ENCODE data around the gene NETO2. TPM values are rescaled to one million over a fixed set of nuclear protein-coding genes. Genes with fewer than 3 reads are reported as not detected.

The NETO2 gene
- polyA plus RNA-seq, 1 donor, result 2.6 TPM

- no CpG with 5 or more reads among the region's 8 CpGs for WGBS (ENCODE audit: insufficient coverage, low lambda C conversion rate)
- Histone ChIP-seq H3K27me3 (ENCODE audit: control insufficient read depth, insufficient read depth, low read length) (no peaks in the 10 kb centered on the region), H3K4me3 (ENCODE audit: low read length) (no peak overlapping the region), H3K9me3 (ENCODE audit: control insufficient read depth, low read depth, low read length) (no peaks in the 10 kb centered on the region), H3K27ac (ENCODE audit: low read length) (no peak overlapping the region), H3K36me3 (ENCODE audit: control insufficient read depth, insufficient read depth, low read length) (no peaks in the 10 kb centered on the region), H3K4me1 (ENCODE audit: control insufficient read depth, insufficient read depth, low read length) (no peaks in the 10 kb centered on the region)
- no peak for DNase-seq
These were observed 96.8 kb downstream of the NETO2 start for GRCh38 chr16:47046726-47047523.

DNA sequence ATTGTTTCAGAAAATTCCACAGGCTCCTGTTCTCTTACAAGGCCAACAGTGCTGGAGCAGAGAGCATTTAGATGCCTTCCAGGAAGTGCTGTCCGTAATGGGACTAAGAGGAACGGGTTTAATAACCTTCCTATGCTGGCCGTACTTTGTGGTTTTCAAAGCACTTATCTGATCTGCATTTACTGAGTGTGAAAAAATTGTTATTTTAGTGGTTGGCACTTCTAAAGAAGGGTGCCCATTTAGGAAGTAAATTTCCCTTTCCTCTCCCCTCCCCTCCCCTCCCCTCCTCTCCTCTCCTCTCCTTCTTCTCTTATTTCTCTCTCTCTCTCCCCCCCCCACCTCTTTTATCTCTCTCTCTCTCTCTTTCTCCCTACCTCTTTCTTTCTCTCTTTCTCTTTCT is 98.3 kb downstream of the NETO2 start:
- Histone ChIP-seq H3K4me1 (ENCODE audit: control insufficient read depth, insufficient read depth, low read length) (no peaks in the 10 kb centered on the region), H3K9me3 (ENCODE audit: control insufficient read depth, low read depth, low read length) (no peaks in the 10 kb centered on the region), H3K27me3 (ENCODE audit: control insufficient read depth, insufficient read depth, low read length) (no peaks in the 10 kb centered on the region), H3K27ac (ENCODE audit: low read length) (no peak overlapping the region), H3K36me3 (ENCODE audit: control insufficient read depth, insufficient read depth, low read length) (no peaks in the 10 kb centered on the region), H3K4me3 (ENCODE audit: low read length) (no peak overlapping the region)
- no CpG with 5 or more reads among the region's 3 CpGs for WGBS (ENCODE audit: insufficient coverage, low lambda C conversion rate)
- DNase-seq, result no peak

DNA sequence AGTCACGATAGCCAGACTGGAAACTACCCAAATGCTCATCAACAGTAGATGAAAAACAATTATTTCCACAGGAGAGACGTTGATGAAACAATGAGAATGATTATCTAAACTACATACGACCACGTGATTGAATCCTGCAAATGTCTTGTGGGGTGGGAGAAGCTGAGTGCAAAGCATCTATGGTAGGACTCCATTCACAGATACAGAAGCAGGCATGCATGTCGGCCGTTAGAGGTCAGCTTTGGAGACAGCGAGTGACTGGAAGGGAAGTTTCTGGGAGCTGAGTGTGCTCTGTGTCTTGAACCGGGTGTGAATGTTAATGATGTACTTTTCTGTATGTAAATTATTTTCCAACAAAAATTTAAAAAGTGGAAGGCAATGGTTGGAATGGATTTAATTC is 98.7 kb downstream of the NETO2 start:
- no CpG with 5 or more reads among the region's 8 CpGs for WGBS (ENCODE audit: insufficient coverage, low lambda C conversion rate)
- Histone ChIP-seq H3K4me1 (ENCODE audit: control insufficient read depth, insufficient read depth, low read length) (no peaks in the 10 kb centered on the region), H3K36me3 (ENCODE audit: control insufficient read depth, insufficient read depth, low read length) (no peaks in the 10 kb centered on the region), H3K27me3 (ENCODE audit: control insufficient read depth, insufficient read depth, low read length) (no peaks in the 10 kb centered on the region), H3K4me3 (ENCODE audit: low read length) (no peak overlapping the region), H3K27ac (ENCODE audit: low read length) (no peak overlapping the region), H3K9me3 (ENCODE audit: control insufficient read depth, low read depth, low read length) (no peaks in the 10 kb centered on the region)
- no peak for DNase-seq

DNA sequence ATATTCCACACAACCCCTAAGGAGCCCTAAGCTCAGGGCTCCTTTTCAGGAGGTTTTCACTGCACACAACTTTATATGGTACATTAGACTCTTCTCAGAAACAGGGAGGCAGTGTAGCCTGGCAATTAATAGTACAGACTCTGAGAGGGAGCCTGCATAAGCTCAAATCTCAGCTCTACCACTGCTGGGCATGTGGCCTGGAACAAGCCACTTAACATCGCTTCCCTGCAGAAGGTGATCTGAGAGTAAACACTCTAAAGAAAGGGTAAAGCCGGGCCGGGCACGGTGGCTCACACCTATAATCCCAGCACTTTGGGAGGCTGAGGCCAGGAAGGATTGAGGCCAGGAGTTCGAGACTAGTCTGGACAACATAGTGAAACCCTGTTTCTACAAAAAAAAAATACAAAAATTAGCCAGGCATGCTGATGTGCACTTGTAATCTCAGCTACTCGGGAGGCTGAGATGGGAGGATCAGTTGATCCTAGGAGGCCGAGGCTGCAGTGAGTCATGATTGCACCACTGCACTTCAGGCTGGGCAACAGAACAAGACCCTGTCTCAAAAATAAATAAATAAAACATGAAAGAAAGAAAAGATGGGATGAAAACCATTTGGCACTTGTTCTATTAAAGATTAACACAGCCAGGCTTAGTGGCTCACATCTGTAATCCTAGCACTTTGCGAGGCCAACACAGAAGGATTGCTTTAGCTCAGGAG is 99.6 kb downstream of the NETO2 start:
- no peaks in the 10 kb centered on the region for H3K9me3 ChIP-seq (ENCODE audit: control insufficient read depth, low read depth, low read length)
- no peak overlapping the region for H3K27ac ChIP-seq (ENCODE audit: low read length)
- no peak for DNase-seq
- H3K4me3 ChIP-seq (ENCODE audit: low read length), result no peak overlapping the region
- H3K4me1 ChIP-seq (ENCODE audit: control insufficient read depth, insufficient read depth, low read length), result no peaks in the 10 kb centered on the region
- no peaks in the 10 kb centered on the region for H3K27me3 ChIP-seq (ENCODE audit: control insufficient read depth, insufficient read depth, low read length)
- no peaks in the 10 kb centered on the region for H3K36me3 ChIP-seq (ENCODE audit: control insufficient read depth, insufficient read depth, low read length)
- 83% methylated on average over 3 of the region's 8 CpGs for WGBS (ENCODE audit: insufficient coverage, low lambda C conversion rate)

GRCh38 chr16:47043200-47043599 is 100.5 kb downstream of the NETO2 start:
- Histone ChIP-seq H3K9me3 (ENCODE audit: control insufficient read depth, low read depth, low read length) (no peaks in the 10 kb centered on the region), H3K27me3 (ENCODE audit: control insufficient read depth, insufficient read depth, low read length) (peaks cover 3% of the 10 kb centered on the region), H3K4me1 (ENCODE audit: control insufficient read depth, insufficient read depth, low read length) (no peaks in the 10 kb centered on the region), H3K4me3 (ENCODE audit: low read length) (no peak overlapping the region), H3K27ac (ENCODE audit: low read length) (no peak overlapping the region), H3K36me3 (ENCODE audit: control insufficient read depth, insufficient read depth, low read length) (no peaks in the 10 kb centered on the region)
- no peak for DNase-seq
- no CpG with 5 or more reads among the region's 8 CpGs for WGBS (ENCODE audit: insufficient coverage, low lambda C conversion rate)

GRCh38 chr16:47037746-47038458 is 105.8 kb downstream of the NETO2 start:
- Histone ChIP-seq H3K4me3 (ENCODE audit: low read length) (peak overlapping the region; percentile 39), H3K36me3 (ENCODE audit: control insufficient read depth, insufficient read depth, low read length) (no peaks in the 10 kb centered on the region), H3K4me1 (ENCODE audit: control insufficient read depth, insufficient read depth, low read length) (no peaks in the 10 kb centered on the region), H3K27ac (ENCODE audit: low read length) (no peak overlapping the region), H3K9me3 (ENCODE audit: control insufficient read depth, low read depth, low read length) (no peaks in the 10 kb centered on the region), H3K27me3 (ENCODE audit: control insufficient read depth, insufficient read depth, low read length) (peaks cover 22% of the 10 kb centered on the region)
- WGBS (ENCODE audit: insufficient coverage, low lambda C conversion rate), result no CpG with 5 or more reads among the region's 67 CpGs
- peak; percentile 60 to 75 for DNase-seq

GRCh38 chr16:47037396-47037745 is 106.4 kb downstream of the NETO2 start:
- peak; percentile 9 to 26 for DNase-seq
- Histone ChIP-seq H3K4me1 (ENCODE audit: control insufficient read depth, insufficient read depth, low read length) (no peaks in the 10 kb centered on the region), H3K27ac (ENCODE audit: low read length) (no peak overlapping the region), H3K27me3 (ENCODE audit: control insufficient read depth, insufficient read depth, low read length) (peaks cover 22% of the 10 kb centered on the region), H3K9me3 (ENCODE audit: control insufficient read depth, low read depth, low read length) (no peaks in the 10 kb centered on the region), H3K4me3 (ENCODE audit: low read length) (peak overlapping the region; percentile 6), H3K36me3 (ENCODE audit: control insufficient read depth, insufficient read depth, low read length) (no peaks in the 10 kb centered on the region)
- WGBS (ENCODE audit: insufficient coverage, low lambda C conversion rate), result no CpG with 5 or more reads among the region's 24 CpGs

GRCh38 chr16:47036201-47036600 is 107.5 kb downstream of the NETO2 start:
- no peak for DNase-seq
- Histone ChIP-seq H3K9me3 (ENCODE audit: control insufficient read depth, low read depth, low read length) (no peaks in the 10 kb centered on the region), H3K27ac (ENCODE audit: low read length) (no peak overlapping the region), H3K36me3 (ENCODE audit: control insufficient read depth, insufficient read depth, low read length) (no peaks in the 10 kb centered on the region), H3K27me3 (ENCODE audit: control insufficient read depth, insufficient read depth, low read length) (peaks cover 22% of the 10 kb centered on the region), H3K4me3 (ENCODE audit: low read length) (no peak overlapping the region), H3K4me1 (ENCODE audit: control insufficient read depth, insufficient read depth, low read length) (no peaks in the 10 kb centered on the region)
- no CpG with 5 or more reads among the region's 5 CpGs for WGBS (ENCODE audit: insufficient coverage, low lambda C conversion rate)

DNA sequence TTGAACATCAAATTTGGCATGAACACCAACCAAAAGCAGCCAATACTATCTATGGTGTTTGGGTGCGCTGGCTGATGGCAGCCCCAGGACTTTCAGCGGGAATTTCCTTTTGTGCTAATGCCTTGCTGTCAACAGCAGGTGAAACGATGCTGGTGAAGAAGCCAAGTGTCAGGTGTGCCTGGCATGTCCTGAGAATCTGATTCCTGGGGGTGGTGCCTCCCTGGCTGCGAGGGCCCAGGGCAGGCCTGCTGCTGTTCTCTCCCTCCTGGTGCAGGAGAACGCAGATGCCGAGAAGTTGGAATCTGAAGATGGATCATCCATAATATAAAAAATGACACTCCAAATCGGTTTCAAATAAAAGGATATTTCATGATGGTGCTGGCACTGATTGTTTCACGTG is 108.3 kb downstream of the NETO2 start:
- Histone ChIP-seq H3K4me1 (ENCODE audit: control insufficient read depth, insufficient read depth, low read length) (no peaks in the 10 kb centered on the region), H3K4me3 (ENCODE audit: low read length) (no peak overlapping the region), H3K27me3 (ENCODE audit: control insufficient read depth, insufficient read depth, low read length) (peaks cover 22% of the 10 kb centered on the region), H3K36me3 (ENCODE audit: control insufficient read depth, insufficient read depth, low read length) (no peaks in the 10 kb centered on the region), H3K9me3 (ENCODE audit: control insufficient read depth, low read depth, low read length) (no peaks in the 10 kb centered on the region), H3K27ac (ENCODE audit: low read length) (no peak overlapping the region)
- no peak for DNase-seq
- no CpG with 5 or more reads among the region's 8 CpGs for WGBS (ENCODE audit: insufficient coverage, low lambda C conversion rate)

DNA sequence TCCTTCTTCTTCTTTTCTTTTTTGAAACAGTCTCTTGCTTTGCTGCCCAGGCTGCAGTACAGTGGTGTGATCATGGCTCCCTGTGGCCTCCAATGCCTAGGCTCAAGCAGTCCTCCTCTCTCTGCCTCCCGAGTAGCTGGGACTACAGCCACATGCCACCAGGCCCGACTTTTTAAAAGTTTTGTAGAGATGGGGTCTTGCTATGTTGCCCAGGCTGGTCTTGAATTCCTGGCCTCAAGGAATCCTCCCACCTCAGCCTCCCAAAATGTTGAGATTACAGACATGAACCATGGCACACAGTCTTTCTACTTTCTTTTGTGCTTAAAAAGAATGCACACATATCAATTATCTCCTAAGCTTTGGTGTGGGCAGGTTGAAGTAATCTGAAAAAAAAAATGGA is 109.3 kb downstream of the NETO2 start:
- Histone ChIP-seq H3K4me1 (ENCODE audit: control insufficient read depth, insufficient read depth, low read length) (no peaks in the 10 kb centered on the region), H3K9me3 (ENCODE audit: control insufficient read depth, low read depth, low read length) (no peaks in the 10 kb centered on the region), H3K27ac (ENCODE audit: low read length) (no peak overlapping the region), H3K27me3 (ENCODE audit: control insufficient read depth, insufficient read depth, low read length) (peaks cover 22% of the 10 kb centered on the region), H3K4me3 (ENCODE audit: low read length) (no peak overlapping the region), H3K36me3 (ENCODE audit: control insufficient read depth, insufficient read depth, low read length) (no peaks in the 10 kb centered on the region)
- no CpG with 5 or more reads among the region's 2 CpGs for WGBS (ENCODE audit: insufficient coverage, low lambda C conversion rate)
- no peak for DNase-seq

Data from large intestine (tissue), 3 donors.